ENCODE measurements around the gene C21orf58. TPM values are rescaled to one million over a fixed set of nuclear protein-coding genes. Genes with fewer than 3 reads are reported as not detected.

Gene C21orf58
- polyA plus RNA-seq, 1 of the 3 experiments (the other 2 are of a cell fraction): 9.7 TPM

DNA sequence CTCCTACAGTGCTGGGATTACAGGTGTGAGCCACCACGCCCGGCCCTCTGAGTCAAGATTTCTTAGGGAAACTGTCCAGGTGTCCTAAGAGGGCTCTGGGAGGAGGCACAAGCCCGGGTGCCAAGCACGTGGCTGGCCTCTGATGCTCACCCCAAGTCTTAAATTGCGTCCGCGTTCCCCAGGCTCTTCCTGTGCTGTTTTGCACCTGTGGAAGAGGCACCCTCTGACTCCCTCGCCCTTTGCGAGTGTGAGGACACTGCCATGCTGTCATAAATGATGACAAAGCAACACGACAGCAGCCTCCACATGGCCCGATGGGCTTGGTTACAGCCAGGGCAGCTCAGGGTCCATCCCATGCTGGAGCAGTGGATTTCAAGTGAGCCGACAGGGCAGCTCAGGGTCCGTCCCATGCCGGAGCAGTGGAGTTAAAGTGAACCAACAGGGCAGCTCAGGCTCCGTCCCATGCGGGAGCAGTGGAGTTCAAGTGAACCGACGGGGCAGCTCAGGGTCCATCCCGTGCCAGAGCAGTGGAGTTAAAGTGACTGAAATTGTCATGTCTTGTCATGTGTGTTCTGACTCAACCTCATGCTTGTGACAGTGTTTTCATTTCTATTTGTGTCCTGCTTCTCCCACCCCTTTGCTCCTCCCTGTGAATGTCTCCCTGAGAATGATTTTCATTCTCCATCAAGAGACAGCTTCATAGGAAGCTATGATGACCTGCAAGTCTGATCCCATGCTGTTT lies 34.2 kb upstream of the C21orf58 start:
- H4K20me1 ChIP-seq (ENCODE audit: insufficient read depth): no peaks in the 10 kb centered on the region

More for the DNA sequence above, 34.2 kb upstream of the C21orf58 start:
- TF ChIP-seq FOSL2 (IDR thresholded peaks at IDR 0.05; ENCODE audit: borderline replicate concordance, low read depth) (no peak), MEF2A (IDR thresholded peaks at IDR 0.05; ENCODE audit: borderline replicate concordance, low read depth) (no peak), USF1 (IDR thresholded peaks at IDR 0.05; ENCODE audit: borderline replicate concordance, low read depth) (no peak), GATA2 (CRISPR knock-in tag; IDR thresholded peaks at IDR 0.05) (no peak), RAD21 (IDR thresholded peaks at IDR 0.05; ENCODE audit: low read length) (no peak), GABPA (IDR thresholded peaks at IDR 0.05; ENCODE audit: low read depth) (no peak), CHD2 (IDR thresholded peaks at IDR 0.05; ENCODE audit: low read length, partially characterized antibody) (no peak), TEAD4 (IDR thresholded peaks at IDR 0.05; ENCODE audit: borderline replicate concordance, insufficient read depth) (no peak), USF2 (IDR thresholded peaks at IDR 0.05; ENCODE audit: borderline replicate concordance, low read depth, low read length) (no peak)
- TF ChIP-seq, protein P1, sequence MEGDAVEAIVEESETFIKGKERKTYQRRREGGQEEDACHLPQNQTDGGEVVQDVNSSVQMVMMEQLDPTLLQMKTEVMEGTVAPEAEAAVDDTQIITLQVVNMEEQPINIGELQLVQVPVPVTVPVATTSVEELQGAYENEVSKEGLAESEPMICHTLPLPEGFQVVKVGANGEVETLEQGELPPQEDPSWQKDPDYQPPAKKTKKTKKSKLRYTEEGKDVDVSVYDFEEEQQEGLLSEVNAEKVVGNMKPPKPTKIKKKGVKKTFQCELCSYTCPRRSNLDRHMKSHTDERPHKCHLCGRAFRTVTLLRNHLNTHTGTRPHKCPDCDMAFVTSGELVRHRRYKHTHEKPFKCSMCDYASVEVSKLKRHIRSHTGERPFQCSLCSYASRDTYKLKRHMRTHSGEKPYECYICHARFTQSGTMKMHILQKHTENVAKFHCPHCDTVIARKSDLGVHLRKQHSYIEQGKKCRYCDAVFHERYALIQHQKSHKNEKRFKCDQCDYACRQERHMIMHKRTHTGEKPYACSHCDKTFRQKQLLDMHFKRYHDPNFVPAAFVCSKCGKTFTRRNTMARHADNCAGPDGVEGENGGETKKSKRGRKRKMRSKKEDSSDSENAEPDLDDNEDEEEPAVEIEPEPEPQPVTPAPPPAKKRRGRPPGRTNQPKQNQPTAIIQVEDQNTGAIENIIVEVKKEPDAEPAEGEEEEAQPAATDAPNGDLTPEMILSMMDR (IDR thresholded peaks at IDR 0.05): no peak
- TF ChIP-seq, protein P2, sequence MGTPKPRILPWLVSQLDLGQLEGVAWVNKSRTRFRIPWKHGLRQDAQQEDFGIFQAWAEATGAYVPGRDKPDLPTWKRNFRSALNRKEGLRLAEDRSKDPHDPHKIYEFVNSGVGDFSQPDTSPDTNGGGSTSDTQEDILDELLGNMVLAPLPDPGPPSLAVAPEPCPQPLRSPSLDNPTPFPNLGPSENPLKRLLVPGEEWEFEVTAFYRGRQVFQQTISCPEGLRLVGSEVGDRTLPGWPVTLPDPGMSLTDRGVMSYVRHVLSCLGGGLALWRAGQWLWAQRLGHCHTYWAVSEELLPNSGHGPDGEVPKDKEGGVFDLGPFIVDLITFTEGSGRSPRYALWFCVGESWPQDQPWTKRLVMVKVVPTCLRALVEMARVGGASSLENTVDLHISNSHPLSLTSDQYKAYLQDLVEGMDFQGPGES (IDR thresholded peaks at IDR 0.05; ENCODE audit: low read depth, low read length): no peak
- TF ChIP-seq, protein P3, sequence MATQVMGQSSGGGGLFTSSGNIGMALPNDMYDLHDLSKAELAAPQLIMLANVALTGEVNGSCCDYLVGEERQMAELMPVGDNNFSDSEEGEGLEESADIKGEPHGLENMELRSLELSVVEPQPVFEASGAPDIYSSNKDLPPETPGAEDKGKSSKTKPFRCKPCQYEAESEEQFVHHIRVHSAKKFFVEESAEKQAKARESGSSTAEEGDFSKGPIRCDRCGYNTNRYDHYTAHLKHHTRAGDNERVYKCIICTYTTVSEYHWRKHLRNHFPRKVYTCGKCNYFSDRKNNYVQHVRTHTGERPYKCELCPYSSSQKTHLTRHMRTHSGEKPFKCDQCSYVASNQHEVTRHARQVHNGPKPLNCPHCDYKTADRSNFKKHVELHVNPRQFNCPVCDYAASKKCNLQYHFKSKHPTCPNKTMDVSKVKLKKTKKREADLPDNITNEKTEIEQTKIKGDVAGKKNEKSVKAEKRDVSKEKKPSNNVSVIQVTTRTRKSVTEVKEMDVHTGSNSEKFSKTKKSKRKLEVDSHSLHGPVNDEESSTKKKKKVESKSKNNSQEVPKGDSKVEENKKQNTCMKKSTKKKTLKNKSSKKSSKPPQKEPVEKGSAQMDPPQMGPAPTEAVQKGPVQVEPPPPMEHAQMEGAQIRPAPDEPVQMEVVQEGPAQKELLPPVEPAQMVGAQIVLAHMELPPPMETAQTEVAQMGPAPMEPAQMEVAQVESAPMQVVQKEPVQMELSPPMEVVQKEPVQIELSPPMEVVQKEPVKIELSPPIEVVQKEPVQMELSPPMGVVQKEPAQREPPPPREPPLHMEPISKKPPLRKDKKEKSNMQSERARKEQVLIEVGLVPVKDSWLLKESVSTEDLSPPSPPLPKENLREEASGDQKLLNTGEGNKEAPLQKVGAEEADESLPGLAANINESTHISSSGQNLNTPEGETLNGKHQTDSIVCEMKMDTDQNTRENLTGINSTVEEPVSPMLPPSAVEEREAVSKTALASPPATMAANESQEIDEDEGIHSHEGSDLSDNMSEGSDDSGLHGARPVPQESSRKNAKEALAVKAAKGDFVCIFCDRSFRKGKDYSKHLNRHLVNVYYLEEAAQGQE (IDR thresholded peaks at IDR 0.05; ENCODE audit: low read depth, low read length): no peak
- WGBS (ENCODE audit: low lambda C conversion rate): 93% methylated on average over 18 of the region's 19 CpGs
- Histone ChIP-seq H3F3A (replicated peaks; ENCODE audit: insufficient read depth) (no peaks in the 10 kb centered on the region), H3K79me2 (ENCODE audit: insufficient read depth) (0 out of 2 replicates have a peak, but pooled peaks cover 6% of the 10 kb centered on the region), H3K27ac (ENCODE audit: low read depth in 2 of 2, low read length in 1 of 2) (no peak overlapping the region), H3K4me1 (ENCODE audit: control insufficient read depth in 1 of 2, insufficient read depth in 2 of 2, low read depth in 1 of 2, low read length in 1 of 2) (no peaks in the 10 kb centered on the region), H3K9me3 (no peaks in the 10 kb centered on the region), H3K4me3 (ENCODE audit: low read depth in 2 of 2, low read length in 1 of 2) (no peak overlapping the region), H2AFZ (ENCODE audit: low read depth) (no peak overlapping the region), H3K9me2 (no peaks in the 10 kb centered on the region), H3K4me2 (no peak overlapping the region), H3K9ac (no peak overlapping the region), H3K36me3 (replicated peaks in 1 of 2; ENCODE audit: control insufficient read depth in 1 of 2, insufficient read depth in 2 of 2, low read length in 1 of 2) (peaks cover 25 to 44% of the 10 kb centered on the region in 2 experiments), H3K27me3 (ENCODE audit: insufficient read depth) (no peaks in the 10 kb centered on the region)
- no peak for DNase-seq
- CTCF ChIA-PET: no interaction called here
- POLR2A ChIA-PET: no interaction called here
